K562 (cell line): Measurements from ENCODE around the gene MINK1. TPM values are rescaled to one million over a fixed set of nuclear protein-coding genes. Genes with fewer than 3 reads are reported as not detected.

ENCODE experiments used
- ATAC-seq: fragments of 200-7000 bp; cut with Tn5 transposase; 3 replicates; pipeline ENCODE4 v1.9.1; 2020; ENCODE audit warnings: moderate library complexity
- BruUV-seq: library from RNA; stranded (reverse); fragments of 400-500 nt; replicated peaks from 2 replicates; lab custom pipeline; 2021; lab: Mats Ljungman, UMichigan
- CTCF ChIA-PET: fragments of 300-600 bp; formaldehyde crosslinking; extraction: SDS; loops from one replicate; lab custom pipeline; 2021; ENCODE audit warnings: low intra/inter-chr PET ratio; lab: Yijun Ruan, JAX
- POLR2A ChIA-PET: fragments of 300-600, 350-650 bp; sonication (Branson Sonifier 250); formaldehyde crosslinking; extraction: SDS; loops from one replicate; lab custom pipeline; 2021; ENCODE audit warnings: antibody characterized with exemption, inconsistent platforms; lab: Yijun Ruan, JAX
- DNase-seq, 4 experiments: peaks; one replicate each; pipeline versions ENCODE4 v3.0.0 to v3.0.0-alpha.2; 2011 to 2018; ENCODE audit warnings: low spot score in 3 of 4, mixed read lengths in 3 of 4; ENCODE audit errors: extremely low read depth in 1 of 4
- FAIRE-seq: peaks from 2 replicates; lab custom pipeline; 2011; peaks lifted over from hg19 to GRCh38; lab: Jason Lieb, UNC
- H2AFZ ChIP-seq: 2 replicates; pipeline ENCODE4 v1.6.0; 2011; ENCODE audit warnings: low read depth, low read length, control low read depth, inconsistent platforms
- H3K27ac ChIP-seq: fragments of 200-600 bp; 3 replicates; pipeline ENCODE4 v1.8.0; 2011; ENCODE audit warnings: low read depth, mild to moderate bottlenecking, control low read depth, inconsistent platforms, low read length, moderate library complexity, mixed read lengths; ENCODE audit errors: extremely low read depth
- H3K27me3 ChIP-seq, 2 experiments: fragments of 300-600 bp in 1 of 2; 2 replicates in 1 of 2; 3 replicates in 1 of 2; pipeline versions ENCODE4 v1.6.0 to v1.8.0; 2011; ENCODE audit warnings: inconsistent platforms in 2 of 2, low read length in 2 of 2, mild to moderate bottlenecking in 1 of 2, mixed read lengths in 1 of 2, moderate library complexity in 1 of 2; ENCODE audit not compliant: control insufficient read depth in 2 of 2, insufficient read depth in 2 of 2
- H3K36me3 ChIP-seq: fragments of 300-600 bp; 3 replicates; pipeline ENCODE4 v1.8.0; 2011; ENCODE audit warnings: mild to moderate bottlenecking, low read length, inconsistent platforms; ENCODE audit not compliant: control insufficient read depth, insufficient read depth
- H3K4me1 ChIP-seq, 2 experiments: fragments of 200-600 bp in 1 of 2; replicated peaks in 1 of 2; 2 replicates in 1 of 2; 3 replicates in 1 of 2; pipeline versions ENCODE4 v1.5.1 to v1.8.0; 2011; ENCODE audit warnings: inconsistent platforms in 2 of 2, low read length in 2 of 2, mild to moderate bottlenecking in 1 of 2, mixed read lengths in 1 of 2, moderate library complexity in 1 of 2; ENCODE audit not compliant: control insufficient read depth in 2 of 2, insufficient read depth in 2 of 2
- H3K4me2 ChIP-seq: 2 replicates; pipeline ENCODE4 v1.6.1; 2011; ENCODE audit warnings: low read length, control low read depth, inconsistent platforms, mixed read lengths; ENCODE audit not compliant: insufficient read depth
- H3K4me3 ChIP-seq: fragments of 200-600 bp; sonication (generic), shearing (Covaris generic); 2 replicates; pipeline ENCODE4 v1.5.1; 2016; ENCODE audit warnings: control low read depth, inconsistent platforms
- H3K79me2 ChIP-seq: fragments of 200-600 bp; 3 replicates; pipeline ENCODE4 v1.8.0; 2011; ENCODE audit warnings: low read length, inconsistent platforms; ENCODE audit not compliant: control insufficient read depth, insufficient read depth
- H3K9ac ChIP-seq, 2 experiments: 2 replicates each; pipeline versions ENCODE4 v1.6.0 to v1.6.1; 2011; ENCODE audit warnings: low read depth in 2 of 2, low read length in 2 of 2, control low read depth in 1 of 2, inconsistent platforms in 1 of 2, mild to moderate bottlenecking in 1 of 2, mixed read lengths in 1 of 2; ENCODE audit not compliant: insufficient read depth in 1 of 2
- H3K9me1 ChIP-seq: one replicate; pipeline ENCODE4 v1.6.0; 2011; ENCODE audit warnings: inconsistent platforms, mild to moderate bottlenecking, low read length, moderate library complexity; ENCODE audit not compliant: control insufficient read depth, insufficient read depth
- H3K9me3 ChIP-seq: replicated peaks from 2 replicates; pipeline ENCODE4 v1.5.1; 2011; ENCODE audit warnings: low read depth, low read length, inconsistent platforms; ENCODE audit not compliant: control insufficient read depth, insufficient read depth
- H4K20me1 ChIP-seq: replicated peaks from 2 replicates; pipeline ENCODE4 v1.6.1; 2011; ENCODE audit warnings: low read length, inconsistent platforms, mixed read lengths; ENCODE audit not compliant: control insufficient read depth, insufficient read depth
- NUFIP1 ChIP-seq: fragments of 450-650 bp; IDR thresholded peaks from 2 replicates; pipeline ENCODE4 v1.6.1; 2018; ENCODE audit not compliant: partially characterized antibody
- SMAD1 ChIP-seq: fragments of 150-350 bp; IDR thresholded peaks from 2 replicates; pipeline ENCODE4 v1.6.1; 2014; ENCODE audit warnings: low read length, low read depth; ENCODE audit not compliant: partially characterized antibody
- STAT5B ChIP-seq: fragments of 250-450 bp; sonication (Bioruptor Pico); IDR thresholded peaks from 2 replicates; pipeline ENCODE4 v1.8.0; 2021; ENCODE audit warnings: mild to moderate bottlenecking, inconsistent platforms
- ZBTB1 ChIP-seq: sonication (generic); formaldehyde crosslinking; IDR thresholded peaks from 2 replicates; pipeline ENCODE4 v1.8.1; 2023; ENCODE audit warnings: missing genetic modification reagents, low read depth, mild to moderate bottlenecking, borderline replicate concordance
- ZBTB17 ChIP-seq: fragments of 450-650 bp; formaldehyde crosslinking; IDR thresholded peaks from 2 replicates; pipeline ENCODE4 v1.4.0; 2020; ENCODE audit warnings: mild to moderate bottlenecking
- ZNF224 ChIP-seq: sonication (generic); formaldehyde crosslinking; IDR thresholded peaks from 2 replicates; pipeline ENCODE4 v1.8.0; 2022; ENCODE audit warnings: mild to moderate bottlenecking, missing genetic modification reagents
- whole genome bisulfite sequencing: fragments of 100-300 bp; shearing (Covaris generic); methylation state at CpG from one replicate; pipeline ENCODE4 v1.1.6; 2016; ENCODE audit warnings: low coverage, mixed read lengths; ENCODE audit not compliant: insufficient coverage; ENCODE audit errors: missing lambda C conversion rate; 5-methylcytosine and 5-hydroxymethylcytosine counted together
- in situ Hi-C: fragments of 300-500 bp; cut with MboI; formaldehyde crosslinking; loops from 4 replicates; pipeline ENCODE4 v1.15.0; 2018; ENCODE audit warnings: inconsistent platforms, mixed read lengths
- intact Hi-C: fragments of 100-400 bp; cut with micrococcal nuclease; formaldehyde crosslinking; loops from 2 replicates; pipeline ENCODE4 v1.14.2; 2022
- polyA plus RNA-seq, 8 experiments: library from polyadenylated mRNA; depleted of rRNA in 4 of 8; stranded (reverse) in 5 of 8; unstranded in 3 of 8; fragments of >200 nt; fragmentation: Nextera tagmentation in 2 of 8; fragmentation: Illumina TruSeq in 1 of 8; extraction: Ambion mirVana in 2 of 8; extraction: Trizol in 1 of 8; gene quantifications; 2 replicates each; pipeline versions ENCODE4 v1.2.1 to v1.2.3, GENCODE V29; 2011 to 2014; ENCODE audit warnings: inconsistent platforms in 1 of 8, missing spikeins in 1 of 8
- total RNA-seq, 7 experiments: library from RNA; depleted of rRNA in 6 of 7; stranded (reverse); fragments of >200 nt in 6 of 7; fragmentation: Illumina TruSeq in 2 of 7; extraction: Trizol in 2 of 7; gene quantifications; 2 replicates each; pipeline versions ENCODE4 v1.2.1 to v1.2.3, GENCODE V29; 2011 to 2021; ENCODE audit warnings: low replicate concordance in 1 of 7
- TF ChIP-seq, protein P1 (sequence below): sonication (generic); formaldehyde crosslinking; IDR thresholded peaks from 2 replicates; pipeline ENCODE4 v1.4.0; 2020; ENCODE audit warnings: mild to moderate bottlenecking, missing genetic modification reagents
- TF ChIP-seq, protein P2 (sequence below): fragments of 250-450 bp; sonication (Bioruptor Pico); IDR thresholded peaks from 2 replicates; pipeline ENCODE4 v1.8.0; 2022; ENCODE audit warnings: moderate library complexity, mild to moderate bottlenecking, inconsistent platforms
- TF ChIP-seq, protein P3 (sequence below): fragments of 450-650 bp; IDR thresholded peaks from 2 replicates; pipeline ENCODE4 v1.6.1; 2018; ENCODE audit not compliant: partially characterized antibody

Gene MINK1
- total and polyA plus RNA-seq, 9 of the 15 experiments (the other 6 are each of a cell fraction or from before 2014, with no cell fraction given): 0.11 to 54.2 (median 14.9) TPM

DNA sequence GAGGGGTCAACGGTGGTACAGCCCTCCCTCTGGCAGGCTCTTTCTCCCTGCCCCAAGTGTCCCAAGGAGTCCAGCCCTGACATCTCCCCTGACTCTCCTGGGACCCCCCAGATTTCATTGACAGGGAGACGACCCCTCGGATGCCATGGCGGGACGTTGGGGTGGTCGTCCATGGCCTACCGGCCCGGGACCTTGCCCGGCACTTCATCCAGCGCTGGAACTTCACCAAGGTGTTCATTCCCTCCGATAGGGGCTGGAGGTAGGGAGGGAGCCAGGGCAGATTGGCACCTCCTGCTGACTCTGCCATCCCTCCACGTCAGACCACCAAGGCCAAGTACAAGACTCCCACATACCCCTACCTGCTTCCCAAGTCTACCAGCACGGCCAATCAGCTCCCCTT is 16.3 kb upstream of the MINK1 start:
- no peak for FAIRE-seq
- no peak overlapping the region for H2AFZ ChIP-seq
- H3K4me1 ChIP-seq: no peaks in the 10 kb centered on the region; a peak in 2 of 5 replicates
- TF ChIP-seq, protein P1, sequence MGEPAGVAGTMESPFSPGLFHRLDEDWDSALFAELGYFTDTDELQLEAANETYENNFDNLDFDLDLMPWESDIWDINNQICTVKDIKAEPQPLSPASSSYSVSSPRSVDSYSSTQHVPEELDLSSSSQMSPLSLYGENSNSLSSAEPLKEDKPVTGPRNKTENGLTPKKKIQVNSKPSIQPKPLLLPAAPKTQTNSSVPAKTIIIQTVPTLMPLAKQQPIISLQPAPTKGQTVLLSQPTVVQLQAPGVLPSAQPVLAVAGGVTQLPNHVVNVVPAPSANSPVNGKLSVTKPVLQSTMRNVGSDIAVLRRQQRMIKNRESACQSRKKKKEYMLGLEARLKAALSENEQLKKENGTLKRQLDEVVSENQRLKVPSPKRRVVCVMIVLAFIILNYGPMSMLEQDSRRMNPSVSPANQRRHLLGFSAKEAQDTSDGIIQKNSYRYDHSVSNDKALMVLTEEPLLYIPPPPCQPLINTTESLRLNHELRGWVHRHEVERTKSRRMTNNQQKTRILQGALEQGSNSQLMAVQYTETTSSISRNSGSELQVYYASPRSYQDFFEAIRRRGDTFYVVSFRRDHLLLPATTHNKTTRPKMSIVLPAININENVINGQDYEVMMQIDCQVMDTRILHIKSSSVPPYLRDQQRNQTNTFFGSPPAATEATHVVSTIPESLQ: no peak
- H3K4me3 ChIP-seq: no peak overlapping the region
- H3K9ac ChIP-seq: no peak overlapping the region
- intact Hi-C loops (loop anchor here (5.0 kb wide), 1 partner anchor 65 kb away; no protein-coding TSS in a partner anchor), in situ Hi-C loops (no loop called here)
- ChIA-PET POLR2A (no interaction called here), CTCF (interaction anchor here (0.7 kb wide), 1 partner anchor 371 kb away, joined by 3 read pairs; no protein-coding TSS in a partner anchor)
- 27% methylated on average over 1 of the region's 13 CpGs for WGBS
- no peaks in the 10 kb centered on the region for H3K36me3 ChIP-seq
- no TSS peak for BruUV-seq
- DNase-seq: no peak
- no peaks in the 10 kb centered on the region for H3K9me3 ChIP-seq
- no peaks in the 10 kb centered on the region for H3K79me2 ChIP-seq
- H3K27ac ChIP-seq: no peak overlapping the region
- no peaks in the 10 kb centered on the region for H3K27me3 ChIP-seq
- no peak overlapping the region for H3K4me2 ChIP-seq
- H3K9me1 ChIP-seq: peaks cover 4% of the 10 kb centered on the region
- no peaks in the 10 kb centered on the region for H4K20me1 ChIP-seq
- no peak for ATAC-seq

DNA sequence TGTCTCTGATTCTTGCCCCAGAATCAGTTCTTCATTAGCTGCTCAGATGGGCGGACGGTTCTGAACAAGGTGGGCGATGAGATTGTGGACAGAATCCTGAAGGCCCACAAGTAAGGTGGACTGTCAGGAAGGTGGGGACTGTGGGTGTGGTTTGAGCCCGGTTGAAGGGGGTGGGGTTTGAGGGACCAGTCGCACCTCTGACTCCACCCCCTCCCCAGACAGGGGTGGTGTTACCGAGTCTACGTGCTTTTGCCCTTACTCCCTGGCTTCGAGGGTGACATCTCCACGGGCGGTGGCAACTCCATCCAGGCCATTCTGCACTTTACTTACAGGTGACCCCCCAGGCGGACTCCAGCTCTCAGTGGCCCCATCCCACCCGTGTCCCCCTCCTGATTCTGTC is 14.9 kb upstream of the MINK1 start:
- POLR2A ChIA-PET: no interaction called here
- no peaks in the 10 kb centered on the region; a peak in 2 of 5 replicates for H3K4me1 ChIP-seq
- H3K27ac ChIP-seq: no peak overlapping the region
- peaks cover 4% of the 10 kb centered on the region for H3K9me1 ChIP-seq
- no peak overlapping the region; a peak in 1 of 4 replicates for H3K9ac ChIP-seq
- CTCF ChIA-PET: no interaction called here
- no peak overlapping the region for H2AFZ ChIP-seq
- no peaks in the 10 kb centered on the region for H3K27me3 ChIP-seq
- H3K9me3 ChIP-seq: no peaks in the 10 kb centered on the region
- no TSS peak for BruUV-seq
- H3K4me2 ChIP-seq: no peak overlapping the region
- no peak overlapping the region for H3K4me3 ChIP-seq
- TF ChIP-seq SMAD1: no peak
- TF ChIP-seq NUFIP1: no peak
- no peak for TF ChIP-seq ZBTB17 (CRISPR knock-in tag)
- no peak for TF ChIP-seq STAT5B
- no peak for TF ChIP-seq ZBTB1
- no peak for TF ChIP-seq ZNF224 (CRISPR knock-in tag)
- TF ChIP-seq, protein P2, sequence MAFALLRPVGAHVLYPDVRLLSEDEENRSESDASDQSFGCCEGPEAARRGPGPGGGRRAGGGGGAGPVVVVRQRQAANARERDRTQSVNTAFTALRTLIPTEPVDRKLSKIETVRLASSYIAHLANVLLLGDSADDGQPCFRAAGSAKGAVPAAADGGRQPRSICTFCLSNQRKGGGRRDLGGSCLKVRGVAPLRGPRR: no peak
- TF ChIP-seq, protein P3, sequence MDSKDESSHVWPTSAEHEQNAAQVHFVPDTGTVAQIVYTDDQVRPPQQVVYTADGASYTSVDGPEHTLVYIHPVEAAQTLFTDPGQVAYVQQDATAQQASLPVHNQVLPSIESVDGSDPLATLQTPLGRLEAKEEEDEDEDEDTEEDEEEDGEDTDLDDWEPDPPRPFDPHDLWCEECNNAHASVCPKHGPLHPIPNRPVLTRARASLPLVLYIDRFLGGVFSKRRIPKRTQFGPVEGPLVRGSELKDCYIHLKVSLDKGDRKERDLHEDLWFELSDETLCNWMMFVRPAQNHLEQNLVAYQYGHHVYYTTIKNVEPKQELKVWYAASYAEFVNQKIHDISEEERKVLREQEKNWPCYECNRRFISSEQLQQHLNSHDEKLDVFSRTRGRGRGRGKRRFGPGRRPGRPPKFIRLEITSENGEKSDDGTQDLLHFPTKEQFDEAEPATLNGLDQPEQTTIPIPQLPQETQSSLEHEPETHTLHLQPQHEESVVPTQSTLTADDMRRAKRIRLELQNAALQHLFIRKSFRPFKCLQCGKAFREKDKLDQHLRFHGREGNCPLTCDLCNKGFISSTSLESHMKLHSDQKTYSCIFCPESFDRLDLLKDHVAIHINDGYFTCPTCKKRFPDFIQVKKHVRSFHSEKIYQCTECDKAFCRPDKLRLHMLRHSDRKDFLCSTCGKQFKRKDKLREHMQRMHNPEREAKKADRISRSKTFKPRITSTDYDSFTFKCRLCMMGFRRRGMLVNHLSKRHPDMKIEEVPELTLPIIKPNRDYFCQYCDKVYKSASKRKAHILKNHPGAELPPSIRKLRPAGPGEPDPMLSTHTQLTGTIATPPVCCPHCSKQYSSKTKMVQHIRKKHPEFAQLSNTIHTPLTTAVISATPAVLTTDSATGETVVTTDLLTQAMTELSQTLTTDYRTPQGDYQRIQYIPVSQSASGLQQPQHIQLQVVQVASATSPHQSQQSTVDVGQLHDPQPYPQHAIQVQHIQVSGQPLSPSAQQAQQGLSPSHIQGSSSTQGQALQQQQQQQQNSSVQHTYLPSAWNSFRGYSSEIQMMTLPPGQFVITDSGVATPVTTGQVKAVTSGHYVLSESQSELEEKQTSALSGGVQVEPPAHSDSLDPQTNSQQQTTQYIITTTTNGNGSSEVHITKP: no peak
- intact Hi-C loops: loop anchor here (5.0 kb wide), 1 partner anchor 64 kb away; no protein-coding TSS in a partner anchor
- H3K79me2 ChIP-seq: no peaks in the 10 kb centered on the region
- in situ Hi-C loops: no loop called here
- ATAC-seq (peak; percentile 88), DNase-seq (peak; percentile 32 to 53 (median 44)), FAIRE-seq (peak; percentile 6)
- no peaks in the 10 kb centered on the region for H4K20me1 ChIP-seq
- H3K36me3 ChIP-seq: no peaks in the 10 kb centered on the region
- 53% methylated on average over 5 of the region's 12 CpGs for WGBS
